Osteocyte (in vitro differentiated cells): Measurements from ENCODE around the gene FBXO46. TPM values are rescaled to one million over a fixed set of nuclear protein-coding genes. Genes with fewer than 3 reads are reported as not detected.
A peak's percentile ranks its signal among the peaks of the same experiment; 100 is the strongest.
"Not testable (repeated sequence)": the region's sequence is repeated elsewhere in the genome, so short reads cannot be mapped to it uniquely, and the experiment has no call there.

Experiments used
- DNase-seq: peaks from one replicate; pipeline ENCODE4 v3.0.0; 2021; ENCODE audit warnings: mixed read lengths; ENCODE audit not compliant: unreplicated experiment; ENCODE audit errors: extremely low spot score
- H3K27ac Mint-ChIP-seq: one replicate; pipeline ENCODE4 v1.8.0; 2021; ENCODE audit warnings: mild to moderate bottlenecking, mixed read lengths; ENCODE audit not compliant: unreplicated experiment
- H3K27me3 Mint-ChIP-seq: one replicate; pipeline ENCODE4 v1.8.0; 2021; ENCODE audit warnings: mixed read lengths; ENCODE audit not compliant: unreplicated experiment
- H3K36me3 Mint-ChIP-seq: one replicate; pipeline ENCODE4 v1.8.0; 2021; ENCODE audit warnings: mixed read lengths; ENCODE audit not compliant: unreplicated experiment
- H3K4me1 Mint-ChIP-seq: one replicate; pipeline ENCODE4 v1.8.0; 2021; ENCODE audit warnings: mixed read lengths; ENCODE audit not compliant: unreplicated experiment
- H3K4me3 Mint-ChIP-seq: one replicate; pipeline ENCODE4 v1.8.0; 2021; ENCODE audit warnings: mild to moderate bottlenecking, moderate library complexity, mixed read lengths; ENCODE audit not compliant: unreplicated experiment
- H3K9me3 Mint-ChIP-seq: one replicate; pipeline ENCODE4 v1.8.0; 2021; ENCODE audit warnings: mixed read lengths; ENCODE audit not compliant: unreplicated experiment
- total RNA-seq: library from RNA; stranded (reverse); gene quantifications from 2 replicates; pipeline ENCODE4 v1.2.1, GENCODE V29; 2021
- TF ChIP-seq, protein P1 (sequence below): fragments of 200-600 bp; sonication (generic); IDR thresholded peaks from 2 replicates; pipeline ENCODE4 v1.5.0; 2021; ENCODE audit warnings: antibody characterized with exemption, mild to moderate bottlenecking, moderate library complexity

The FBXO46 gene
- total RNA-seq, 1 donor from 2014 or later: 18.3 TPM

DNA sequence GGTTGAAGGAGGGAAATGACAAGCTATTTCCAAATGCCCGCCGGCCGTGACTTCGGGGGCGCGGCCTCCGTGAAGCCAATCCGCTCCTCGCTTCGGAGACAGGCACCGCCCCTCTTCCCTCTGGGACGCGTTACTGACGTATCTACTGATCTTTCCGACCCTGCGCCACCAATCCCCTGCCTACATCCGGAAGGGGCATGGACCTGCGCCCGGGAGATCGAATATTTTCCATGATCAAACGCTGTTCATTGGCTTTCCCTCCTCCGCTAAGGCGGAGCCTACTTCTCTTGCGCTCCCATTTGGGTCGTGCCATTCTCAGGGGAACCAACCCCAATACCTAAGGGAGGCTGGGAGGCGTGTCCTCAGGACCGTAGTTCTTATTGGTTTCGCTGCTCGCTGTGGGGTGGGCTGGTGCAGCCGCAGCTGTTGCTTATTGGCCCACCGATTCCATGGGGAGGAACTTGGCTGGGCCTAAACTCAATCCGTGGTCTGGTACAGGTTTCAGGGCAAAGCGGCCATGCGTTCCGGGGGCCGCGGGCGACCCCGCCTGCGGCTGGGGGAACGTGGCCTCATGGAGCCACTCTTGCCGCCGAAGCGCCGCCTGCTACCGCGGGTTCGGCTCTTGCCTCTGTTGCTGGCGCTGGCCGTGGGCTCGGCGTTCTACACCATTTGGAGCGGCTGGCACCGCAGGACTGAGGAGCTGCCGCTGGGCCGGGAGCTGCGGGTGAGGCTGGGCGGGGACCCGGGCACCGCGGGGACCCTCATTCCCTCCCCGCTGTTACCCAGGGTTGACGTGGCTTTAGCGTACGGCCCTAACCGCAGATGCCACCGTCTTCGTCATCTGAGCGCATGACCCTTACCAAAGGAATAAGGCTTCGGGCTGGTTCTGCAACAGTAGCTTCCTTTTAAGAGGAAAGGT is 38.2 kb downstream of the FBXO46 start, which contains the start of gene QPCTL:
QPCTL (plus strand) TSS at position 480 of the 919 bp plus-strand sequence; CDS start at position 518, 38 bp downstream.
- TF ChIP-seq, protein P1, sequence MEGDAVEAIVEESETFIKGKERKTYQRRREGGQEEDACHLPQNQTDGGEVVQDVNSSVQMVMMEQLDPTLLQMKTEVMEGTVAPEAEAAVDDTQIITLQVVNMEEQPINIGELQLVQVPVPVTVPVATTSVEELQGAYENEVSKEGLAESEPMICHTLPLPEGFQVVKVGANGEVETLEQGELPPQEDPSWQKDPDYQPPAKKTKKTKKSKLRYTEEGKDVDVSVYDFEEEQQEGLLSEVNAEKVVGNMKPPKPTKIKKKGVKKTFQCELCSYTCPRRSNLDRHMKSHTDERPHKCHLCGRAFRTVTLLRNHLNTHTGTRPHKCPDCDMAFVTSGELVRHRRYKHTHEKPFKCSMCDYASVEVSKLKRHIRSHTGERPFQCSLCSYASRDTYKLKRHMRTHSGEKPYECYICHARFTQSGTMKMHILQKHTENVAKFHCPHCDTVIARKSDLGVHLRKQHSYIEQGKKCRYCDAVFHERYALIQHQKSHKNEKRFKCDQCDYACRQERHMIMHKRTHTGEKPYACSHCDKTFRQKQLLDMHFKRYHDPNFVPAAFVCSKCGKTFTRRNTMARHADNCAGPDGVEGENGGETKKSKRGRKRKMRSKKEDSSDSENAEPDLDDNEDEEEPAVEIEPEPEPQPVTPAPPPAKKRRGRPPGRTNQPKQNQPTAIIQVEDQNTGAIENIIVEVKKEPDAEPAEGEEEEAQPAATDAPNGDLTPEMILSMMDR: no peak
- H3K4me1 Mint-ChIP-seq: peaks cover 20% of the 10 kb centered on the region
- peak within 1 kb of the TSS; percentile 97 for H3K4me3 Mint-ChIP-seq
- no peaks in the 10 kb centered on the region for H3K9me3 Mint-ChIP-seq
- no peaks in the 10 kb centered on the region for H3K27me3 Mint-ChIP-seq
- H3K36me3 Mint-ChIP-seq: peaks cover 11% of the 10 kb centered on the region
- peak; percentile 99 for DNase-seq
- peak within 1 kb of the TSS; percentile 98 for H3K27ac Mint-ChIP-seq

GRCh38 chr19:45691516-45692186 is 39.0 kb downstream of the FBXO46 start, which contains the start of gene SNRPD2:
SNRPD2 (minus strand) TSS chr19:45691953; CDS start chr19:45691888, 65 bp downstream.
- H3K27me3 Mint-ChIP-seq: no peaks in the 10 kb centered on the region
- H3K27ac Mint-ChIP-seq: peak within 1 kb of the TSS; percentile 98
- H3K36me3 Mint-ChIP-seq: peaks cover 15% of the 10 kb centered on the region
- peak within 1 kb of the TSS; percentile 97 for H3K4me3 Mint-ChIP-seq
- peaks cover 20% of the 10 kb centered on the region for H3K4me1 Mint-ChIP-seq
- no peaks in the 10 kb centered on the region for H3K9me3 Mint-ChIP-seq
- TF ChIP-seq, protein P1: no peak
- peak; percentile 98 for DNase-seq

DNA sequence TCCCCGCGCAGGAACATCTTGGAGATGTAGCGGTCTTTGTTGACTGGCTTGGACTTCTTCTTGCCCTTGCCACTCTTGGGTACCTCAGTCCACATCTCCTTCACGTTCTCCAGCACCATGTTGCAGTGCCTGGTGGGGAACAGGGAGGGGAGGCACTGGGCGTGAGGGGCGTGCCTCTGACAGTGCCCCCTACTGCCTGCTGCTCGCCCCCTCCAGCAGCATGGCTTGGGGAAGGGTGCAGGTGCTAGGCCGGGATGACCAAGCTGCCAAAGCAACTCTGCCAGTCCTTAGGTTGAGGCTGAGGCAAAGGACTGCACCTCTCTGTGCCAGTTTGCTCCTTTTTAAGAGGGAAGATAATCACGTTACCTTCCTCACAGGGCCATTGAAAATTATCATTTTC is 43.1 kb downstream of the FBXO46 start:
- no peaks in the 10 kb centered on the region for H3K27me3 Mint-ChIP-seq
- H3K4me1 Mint-ChIP-seq: peaks cover 14% of the 10 kb centered on the region
- no peak overlapping the region for H3K27ac Mint-ChIP-seq
- no peak for DNase-seq
- peaks cover 22% of the 10 kb centered on the region for H3K36me3 Mint-ChIP-seq
- TF ChIP-seq, protein P1: no peak
- no peak overlapping the region for H3K4me3 Mint-ChIP-seq
- no peaks in the 10 kb centered on the region for H3K9me3 Mint-ChIP-seq

GRCh38 chr19:45685045-45685444 is 45.7 kb downstream of the FBXO46 start:
- not testable (repeated sequence) for H3K9me3 Mint-ChIP-seq, H3K27me3 Mint-ChIP-seq, H3K27ac Mint-ChIP-seq, H3K4me3 Mint-ChIP-seq, DNase-seq, H3K4me1 Mint-ChIP-seq
- peaks cover 20% of the 10 kb centered on the region for H3K36me3 Mint-ChIP-seq

- TF ChIP-seq, protein P1: no peak
- Mint-ChIP-seq H3K27ac (no peak overlapping the region), H3K36me3 (peaks cover 15% of the 10 kb centered on the region), H3K9me3 (no peaks in the 10 kb centered on the region), H3K27me3 (no peaks in the 10 kb centered on the region), H3K4me3 (no peak overlapping the region), H3K4me1 (peaks cover 10% of the 10 kb centered on the region)
- no peak for DNase-seq
Observed at GRCh38 chr19:45682908-45683307, 47.8 kb downstream of the FBXO46 start.
